A549 treated with AZD2906 at 1 μM for 4 hours (cell line): ENCODE results near the gene SH3GLB2. TPM values are rescaled to one million over a fixed set of nuclear protein-coding genes. Genes with fewer than 3 reads are reported as not detected.

Source experiments
- total RNA-seq: library from RNA; stranded (reverse); fragments of 200-300 nt; extraction: Qiagen RNA extraction; gene quantifications from 5 replicates; pipeline ENCODE4 v1.2.3, GENCODE V29; 2022

Gene SH3GLB2
- 36.8 to 53.7 TPM (median 48.5 TPM) in 5 replicates for total RNA-seq

GRCh38 chr9:129028192-129028966 lies at the start of gene SH3GLB2:
SH3GLB2 (minus strand) TSS chr9:129028331; CDS start chr9:129028154, 177 bp downstream.

GRCh38 chr9:129036241-129036922 lies 8.3 kb upstream of the SH3GLB2 start, which contains the start of gene MIGA2:
MIGA2 (plus strand) TSS chr9:129036626; CDS start chr9:129040595, 3,969 bp downstream.

Other genes starting within 250 kb of the SH3GLB2 start
- 20.2 to 22.3 TPM (median 20.8 TPM) in 5 replicates for gene TBC1D13, start 241.1 kb downstream of the SH3GLB2 start, total RNA-seq
- gene ENDOG, start 209.8 kb downstream of the SH3GLB2 start, total RNA-seq, result 16.5 to 37.5 TPM (median 36.8 TPM) in 5 replicates
- gene SPOUT1, start 198.5 kb downstream of the SH3GLB2 start, total RNA-seq, result 19.6 to 51.4 TPM (median 47.7 TPM) in 5 replicates
- gene KYAT1, start 146.4 kb downstream of the SH3GLB2 start, total RNA-seq, result 9.8 to 15.3 TPM (median 13.1 TPM) in 5 replicates
- gene LRRC8A, start 146.2 kb downstream of the SH3GLB2 start, total RNA-seq, result 132 to 153 TPM (median 147 TPM) in 5 replicates
- 0.20 to 0.33 TPM (median 0.25 TPM) in 5 replicates for gene PHYHD1, start 107.3 kb downstream of the SH3GLB2 start, total RNA-seq
- 36.8 to 41.3 TPM (median 40.6 TPM) in 5 replicates for gene DOLK, start 80.7 kb downstream of the SH3GLB2 start, total RNA-seq
- 37.8 to 45.1 TPM (median 42.4 TPM) in 5 replicates for gene NUP188, start 80.6 kb downstream of the SH3GLB2 start, total RNA-seq
- gene MIGA2, start 8.3 kb upstream of the SH3GLB2 start, total RNA-seq, result 13.1 to 17.7 TPM (median 14.9 TPM) in 5 replicates
- gene DOLPP1, start 52.8 kb upstream of the SH3GLB2 start, total RNA-seq, result 17.8 to 20.7 TPM (median 19.3 TPM) in 5 replicates
- 24.9 to 30.3 TPM (median 29.8 TPM) in 5 replicates for gene CRAT, start 82.5 kb upstream of the SH3GLB2 start, total RNA-seq
- 120 to 136 TPM (median 128 TPM) in 5 replicates for gene PTPA, start 83.1 kb upstream of the SH3GLB2 start, total RNA-seq
- 19.5 to 45.1 TPM (median 41.1 TPM) in 5 replicates for gene IER5L, start 149.9 kb upstream of the SH3GLB2 start, total RNA-seq